ENCODE data around the gene RABEP2. TPM values are rescaled to one million over a fixed set of nuclear protein-coding genes. Genes with fewer than 3 reads are reported as not detected.

The RABEP2 gene
- polyA plus RNA-seq, 2 of the 4 experiments (the other 2 are of a cell fraction) = 6.0 to 13.7 TPM

- no peaks in the 10 kb centered on the region for H3K9me3 ChIP-seq
- no peak for TF ChIP-seq ZSCAN20 (CRISPR knock-in tag; IDR thresholded peaks at IDR 0.05)
- no peak for TF ChIP-seq HDAC2 (IDR thresholded peaks at IDR 0.05)
- no peak for TF ChIP-seq HES2 (IDR thresholded peaks at IDR 0.05)
- no peak for TF ChIP-seq RARB (CRISPR knock-in tag; IDR thresholded peaks at IDR 0.05)
- TF ChIP-seq NPAS2 (CRISPR knock-in tag; IDR thresholded peaks at IDR 0.05; ENCODE audit: borderline replicate concordance) = no peak
- no peak for TF ChIP-seq CTCF (IDR thresholded peaks at IDR 0.05)
- no peak for TF ChIP-seq CBX2 (IDR thresholded peaks at IDR 0.05; ENCODE audit: borderline replicate concordance, low read depth)
- no peak for TF ChIP-seq EHF (CRISPR knock-in tag; IDR thresholded peaks at IDR 0.05)
- TF ChIP-seq JUN (IDR thresholded peaks at IDR 0.05) = no peak
- no peak for TF ChIP-seq POLR2AphosphoS2 (conservative IDR thresholded peaks at IDR 0.05; ENCODE audit: low read length)
- TF ChIP-seq PBX3 (IDR thresholded peaks at IDR 0.05) = no peak
- no peak for TF ChIP-seq ESRRA (IDR thresholded peaks at IDR 0.05; ENCODE audit: borderline replicate concordance, low read length)
- TF ChIP-seq NFE2L2 (conservative IDR thresholded peaks at IDR 0.05; ENCODE audit: low read length) = no peak
- H3K4me2 ChIP-seq = no peak overlapping the region
- WGBS (ENCODE audit: missing lambda C conversion rate) = 78% methylated on average over 5 of the region's 6 CpGs
- H3K4me3 ChIP-seq = no peak overlapping the region
- CTCF ChIA-PET = interaction anchor here (0.6 to 1.4 kb wide), 2 partner anchors 14 to 99 kb away, joined by 3 to 7 read pairs; no protein-coding TSS in a partner anchor
- ATAC-seq (no peak), DNase-seq (ENCODE audit: low read depth in 1 of 2, low spot score in 1 of 2) (no peak), FAIRE-seq (no peak)
- no peak overlapping the region for H3K27ac ChIP-seq
- no peaks in the 10 kb centered on the region for H3K4me1 ChIP-seq
- POLR2A ChIA-PET = no interaction called here
These were observed 33.8 kb upstream of the RABEP2 start for GRCh38 chr16:28958836-28959235.

- Histone ChIP-seq H3K27ac (no peak overlapping the region), H3K4me2 (no peak overlapping the region), H3K9me3 (no peaks in the 10 kb centered on the region), H3K4me3 (no peak overlapping the region), H3K4me1 (no peaks in the 10 kb centered on the region)
- ChIA-PET CTCF (no interaction called here), POLR2A (no interaction called here)
- WGBS (ENCODE audit: missing lambda C conversion rate) = 96% methylated on average over 9 of the region's 9 CpGs
- no peak for ATAC-seq
- TF ChIP-seq FOXS1 (CRISPR knock-in tag; IDR thresholded peaks at IDR 0.05) = no peak
- no peak for TF ChIP-seq BHLHE40 (IDR thresholded peaks at IDR 0.05; ENCODE audit: low read depth, low read length)
- TF ChIP-seq RCOR1 (IDR thresholded peaks at IDR 0.05; ENCODE audit: low read depth, low read length) = no peak
- TF ChIP-seq ZSCAN20 (CRISPR knock-in tag; IDR thresholded peaks at IDR 0.05) = no peak
- TF ChIP-seq HES2 (IDR thresholded peaks at IDR 0.05) = no peak
- no peak for TF ChIP-seq NPAS2 (CRISPR knock-in tag; IDR thresholded peaks at IDR 0.05; ENCODE audit: borderline replicate concordance)
- TF ChIP-seq ATOH8 (CRISPR knock-in tag; IDR thresholded peaks at IDR 0.05; ENCODE audit: low read depth) = no peak
- no peak for TF ChIP-seq POLR2AphosphoS2 (conservative IDR thresholded peaks at IDR 0.05; ENCODE audit: low read length)
- no peak for TF ChIP-seq JUN (IDR thresholded peaks at IDR 0.05)
- FAIRE-seq = no peak
- no peak for DNase-seq (ENCODE audit: low read depth in 1 of 2, low spot score in 1 of 2)
These were observed 33.2 kb upstream of the RABEP2 start for GRCh38 chr16:28958216-28958615.

GRCh38 chr16:28951410-28951943, 26.4 kb upstream of the RABEP2 start:
- peaks cover 14% of the 10 kb centered on the region for H3K4me1 ChIP-seq
- DNase-seq (ENCODE audit: low read depth in 1 of 2, low spot score in 1 of 2) (no peak), ATAC-seq (no peak; a peak in 2 of 6 replicates), FAIRE-seq (no peak)
- peak overlapping the region; percentile 97 for H3K4me2 ChIP-seq
- CTCF ChIA-PET = interaction anchor here (1.3 kb wide), 1 partner anchor 22 kb away, joined by 3 read pairs; no protein-coding TSS in a partner anchor
- POLR2A ChIA-PET = interaction anchor here (1.7 kb wide), 1 partner anchor 88 kb away, joined by 10 read pairs; the partner anchor contains the start of gene SH2B1
- H3K4me3 ChIP-seq = peak overlapping the region; percentile 91
- WGBS (ENCODE audit: missing lambda C conversion rate) = 2% methylated on average over 12 of the region's 17 CpGs
- H3K9me3 ChIP-seq = no peaks in the 10 kb centered on the region
- TF ChIP-seq RFX5 (IDR thresholded peaks at IDR 0.05) (no peak), BHLHE40 (IDR thresholded peaks at IDR 0.05; ENCODE audit: low read depth, low read length) (no peak), PBX3 (IDR thresholded peaks at IDR 0.05) (no peak), ZNF302 (CRISPR knock-in tag; IDR thresholded peaks at IDR 0.05) (no peak), EHF (CRISPR knock-in tag; IDR thresholded peaks at IDR 0.05) (no peak), HEYL (CRISPR knock-in tag; IDR thresholded peaks at IDR 0.05) (no peak), TP53 (CRISPR knock-in tag; IDR thresholded peaks at IDR 0.05) (no peak), FOSB (CRISPR knock-in tag; IDR thresholded peaks at IDR 0.05) (no peak), EP300 (IDR thresholded peaks at IDR 0.05) (no peak), MYC (IDR thresholded peaks at IDR 0.05; ENCODE audit: borderline replicate concordance, low read length) (no peak), FOXS1 (CRISPR knock-in tag; IDR thresholded peaks at IDR 0.05) (no peak), FOSL2 (IDR thresholded peaks at IDR 0.05) (no peak), FOSL2 (CRISPR knock-in tag; IDR thresholded peaks at IDR 0.05) (no peak), CEBPB (IDR thresholded peaks at IDR 0.05) (no peak), RAD21 (conservative IDR thresholded peaks at IDR 0.05 in 1 of 2, IDR thresholded peaks at IDR 0.05 in 1 of 2) (no peak), RCOR1 (IDR thresholded peaks at IDR 0.05; ENCODE audit: low read depth, low read length) (no peak)
- H3K27ac ChIP-seq = peak overlapping the region; percentile 89 to 97

Measured in A549 (cell line).